Loucy (cell line): ENCODE measurements around the gene RPS6KA2.

Experiments used
- H2AFZ ChIP-seq: fragments of 200-600 bp; sonication (generic); 2 replicates; pipeline ENCODE4 v1.6.0; 2016; ENCODE audit warnings: antibody characterized with exemption, mild to moderate bottlenecking, low read length, moderate library complexity
- H3F3A ChIP-seq: fragments of 200-600 bp; 2 replicates; pipeline ENCODE4 v1.6.0; 2016; ENCODE audit warnings: antibody characterized with exemption, low read depth, mild to moderate bottlenecking
- H3K27me3 ChIP-seq: fragments of 200-600 bp; sonication (generic); 2 replicates; pipeline ENCODE4 v1.6.1; 2014; ENCODE audit warnings: low read length, mild to moderate bottlenecking; ENCODE audit not compliant: insufficient read depth, poor library complexity, severe bottlenecking
- H3K36me3 ChIP-seq: fragments of 200-600 bp; sonication (generic); 2 replicates; pipeline ENCODE4 v1.6.1; 2016; ENCODE audit warnings: low read length; ENCODE audit not compliant: insufficient read depth
- H3K4me1 ChIP-seq: fragments of 200-600 bp; sonication (generic); 2 replicates; pipeline ENCODE4 v1.5.1; 2014; ENCODE audit warnings: low read length, mild to moderate bottlenecking; ENCODE audit not compliant: insufficient read depth, poor library complexity, severe bottlenecking
- H3K4me2 ChIP-seq: fragments of 200-600 bp; sonication (generic); 2 replicates; pipeline ENCODE4 v1.6.0; 2014; ENCODE audit warnings: antibody characterized with exemption, low read length, low read depth, mild to moderate bottlenecking; ENCODE audit not compliant: poor library complexity, severe bottlenecking
- H3K4me3 ChIP-seq: fragments of 200-600 bp; sonication (generic); 2 replicates; pipeline ENCODE4 v1.5.1; 2014; ENCODE audit warnings: low read length, mild to moderate bottlenecking, mixed read lengths; ENCODE audit not compliant: poor library complexity, severe bottlenecking
- H3K79me2 ChIP-seq: fragments of 200-600 bp; sonication (generic); 2 replicates; pipeline ENCODE4 v1.6.1; 2014; ENCODE audit warnings: low read length; ENCODE audit not compliant: insufficient read depth
- H3K9ac ChIP-seq: fragments of 200-600 bp; sonication (generic); 2 replicates; pipeline ENCODE4 v1.6.0; 2014; ENCODE audit warnings: mild to moderate bottlenecking, low read depth, low read length, moderate library complexity; ENCODE audit not compliant: poor library complexity, severe bottlenecking
- H3K9me2 ChIP-seq: fragments of 200-600 bp; sonication (generic); replicated peaks from 2 replicates; pipeline ENCODE4 v1.6.1; 2016; ENCODE audit warnings: low read depth, low read length, mixed read lengths
- H3K9me3 ChIP-seq: fragments of 200-600 bp; sonication (generic); 2 replicates; pipeline ENCODE4 v1.6.1; 2014; ENCODE audit warnings: mild to moderate bottlenecking, antibody characterized with exemption, low read length, low read depth; ENCODE audit not compliant: insufficient read depth
- H4K20me1 ChIP-seq: fragments of 200-600 bp; sonication (generic); 2 replicates; pipeline ENCODE4 v1.6.0; 2014; ENCODE audit warnings: antibody characterized with exemption, low read length, mild to moderate bottlenecking; ENCODE audit not compliant: insufficient read depth, poor library complexity, severe bottlenecking
- EZH2phosphoT487 ChIP-seq: fragments of 200-600 bp; IDR thresholded peaks from 2 replicates; pipeline ENCODE4 v1.6.1; 2018; ENCODE audit warnings: antibody characterized with exemption, mild to moderate bottlenecking, moderate library complexity, borderline replicate concordance
- TF ChIP-seq, protein P1 (sequence below): fragments of 200-600 bp; sonication (generic); conservative IDR thresholded peaks from 2 replicates; pipeline ENCODE4 v1.5.1; 2014; ENCODE audit warnings: mild to moderate bottlenecking, antibody characterized with exemption, low read length

The RPS6KA2 gene

DNA sequence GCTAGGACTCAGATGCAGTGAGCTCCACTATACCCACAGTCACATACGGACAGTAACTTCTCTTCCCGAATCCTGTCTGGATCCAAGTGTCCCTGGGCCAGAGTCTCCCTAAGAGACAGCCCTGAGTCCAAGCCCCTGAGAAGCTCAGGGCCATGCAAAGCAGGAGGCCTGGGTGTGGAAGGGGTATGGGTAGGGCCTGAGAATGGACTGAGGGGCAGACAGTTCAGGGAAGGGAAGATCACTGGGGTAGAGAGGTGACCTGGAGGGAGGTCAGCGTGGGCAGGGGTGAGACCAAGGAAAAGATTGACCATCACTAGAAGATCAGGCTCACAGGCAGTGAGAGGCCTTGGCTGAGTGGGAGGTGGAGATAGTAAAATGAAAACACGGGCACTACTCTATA is 8.8 kb downstream of the RPS6KA2 start:
- H3F3A ChIP-seq = no peaks in the 10 kb centered on the region
- H4K20me1 ChIP-seq = no peaks in the 10 kb centered on the region
- no peak overlapping the region for H2AFZ ChIP-seq
- no peaks in the 10 kb centered on the region for H3K9me3 ChIP-seq
- TF ChIP-seq, protein P1, sequence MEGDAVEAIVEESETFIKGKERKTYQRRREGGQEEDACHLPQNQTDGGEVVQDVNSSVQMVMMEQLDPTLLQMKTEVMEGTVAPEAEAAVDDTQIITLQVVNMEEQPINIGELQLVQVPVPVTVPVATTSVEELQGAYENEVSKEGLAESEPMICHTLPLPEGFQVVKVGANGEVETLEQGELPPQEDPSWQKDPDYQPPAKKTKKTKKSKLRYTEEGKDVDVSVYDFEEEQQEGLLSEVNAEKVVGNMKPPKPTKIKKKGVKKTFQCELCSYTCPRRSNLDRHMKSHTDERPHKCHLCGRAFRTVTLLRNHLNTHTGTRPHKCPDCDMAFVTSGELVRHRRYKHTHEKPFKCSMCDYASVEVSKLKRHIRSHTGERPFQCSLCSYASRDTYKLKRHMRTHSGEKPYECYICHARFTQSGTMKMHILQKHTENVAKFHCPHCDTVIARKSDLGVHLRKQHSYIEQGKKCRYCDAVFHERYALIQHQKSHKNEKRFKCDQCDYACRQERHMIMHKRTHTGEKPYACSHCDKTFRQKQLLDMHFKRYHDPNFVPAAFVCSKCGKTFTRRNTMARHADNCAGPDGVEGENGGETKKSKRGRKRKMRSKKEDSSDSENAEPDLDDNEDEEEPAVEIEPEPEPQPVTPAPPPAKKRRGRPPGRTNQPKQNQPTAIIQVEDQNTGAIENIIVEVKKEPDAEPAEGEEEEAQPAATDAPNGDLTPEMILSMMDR = no peak
- no peak for TF ChIP-seq EZH2phosphoT487
- H3K36me3 ChIP-seq = no peaks in the 10 kb centered on the region
- H3K27me3 ChIP-seq = no peaks in the 10 kb centered on the region
- H3K9ac ChIP-seq = no peak overlapping the region
- H3K79me2 ChIP-seq = no peaks in the 10 kb centered on the region
- H3K4me3 ChIP-seq = no peak overlapping the region
- no peak overlapping the region for H3K4me2 ChIP-seq
- H3K4me1 ChIP-seq = peaks cover 3% of the 10 kb centered on the region
- H3K9me2 ChIP-seq = no peaks in the 10 kb centered on the region

- no peaks in the 10 kb centered on the region for H3K9me3 ChIP-seq
- H3K79me2 ChIP-seq = no peaks in the 10 kb centered on the region
- no peak overlapping the region for H3K4me2 ChIP-seq
- H3K4me3 ChIP-seq = no peak overlapping the region
- H3K4me1 ChIP-seq = peaks cover 3% of the 10 kb centered on the region
- no peaks in the 10 kb centered on the region for H3K9me2 ChIP-seq
- H3K9ac ChIP-seq = no peak overlapping the region
- no peak for TF ChIP-seq EZH2phosphoT487
- TF ChIP-seq, protein P1 = no peak
- H2AFZ ChIP-seq = no peak overlapping the region
- H3F3A ChIP-seq = no peaks in the 10 kb centered on the region
- no peaks in the 10 kb centered on the region for H3K27me3 ChIP-seq
- no peaks in the 10 kb centered on the region for H3K36me3 ChIP-seq
- no peaks in the 10 kb centered on the region for H4K20me1 ChIP-seq
Measured at GRCh38 chr6:166617359-166617758, 9.7 kb downstream of the RPS6KA2 start.

DNA sequence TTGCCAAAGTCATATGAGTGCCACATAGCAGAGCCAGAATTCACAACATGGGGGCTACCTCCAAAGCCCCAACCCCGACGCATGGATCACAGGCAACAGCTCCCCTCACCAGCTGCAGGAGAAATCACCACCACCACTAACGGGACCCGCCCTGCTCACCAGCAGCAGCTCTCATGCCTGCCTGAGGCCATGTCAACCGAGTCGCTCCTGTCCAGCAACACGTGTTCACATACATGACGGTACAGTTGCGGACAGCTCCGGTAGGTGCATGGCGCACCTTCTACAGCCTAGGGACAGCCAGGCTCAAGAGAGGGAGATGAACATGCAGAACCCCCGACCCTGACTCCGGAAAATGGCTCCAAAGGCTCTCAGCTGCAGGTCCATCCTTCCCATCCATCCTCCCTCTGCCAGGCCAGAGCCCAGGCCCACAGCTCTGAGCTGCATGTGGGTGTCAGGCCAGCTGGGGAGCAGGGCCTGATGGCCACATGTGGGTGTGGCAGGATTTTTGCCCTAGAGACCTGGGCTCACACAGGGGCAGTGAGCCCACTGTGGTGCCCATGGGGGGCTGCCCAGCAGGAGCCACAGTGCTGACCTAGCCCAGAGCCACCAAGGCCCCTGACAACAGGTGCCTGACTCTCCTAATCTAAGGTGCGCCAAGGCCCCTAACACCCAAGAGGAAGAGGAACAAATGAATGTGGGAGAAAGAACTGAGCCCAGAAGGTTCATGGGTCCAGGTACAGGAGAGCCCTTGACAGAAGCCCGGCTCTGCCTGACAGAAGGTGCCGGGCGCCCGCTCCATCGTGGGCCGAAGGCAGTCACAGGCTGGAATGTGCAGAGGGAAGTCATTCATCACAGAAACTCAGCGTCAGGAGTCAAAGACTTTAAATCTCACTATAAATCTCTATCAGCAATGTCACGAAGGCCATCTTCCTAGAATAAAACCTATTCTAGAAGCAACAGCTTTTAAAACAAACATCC is 10.5 kb downstream of the RPS6KA2 start:
- Histone ChIP-seq H4K20me1 (no peaks in the 10 kb centered on the region), H3K4me3 (no peak overlapping the region), H3K9me3 (no peaks in the 10 kb centered on the region), H3F3A (no peaks in the 10 kb centered on the region), H3K79me2 (no peaks in the 10 kb centered on the region), H3K36me3 (no peaks in the 10 kb centered on the region), H3K4me1 (peaks cover 3% of the 10 kb centered on the region), H3K4me2 (no peak overlapping the region), H3K27me3 (no peaks in the 10 kb centered on the region), H2AFZ (no peak overlapping the region), H3K9me2 (no peaks in the 10 kb centered on the region), H3K9ac (no peak overlapping the region)
- no peak for TF ChIP-seq EZH2phosphoT487
- TF ChIP-seq, protein P1 = no peak
